ENCODE data around the gene DCTN2.

The DCTN2 gene

GRCh38 chr12:57535764-57536596, 11.0 kb downstream of the DCTN2 start:
- WGBS, 2 experiments (ENCODE audit: insufficient coverage in 2 of 2) = 47 to 72% methylated on average over 3 to 4 of the region's 6 CpGs
- no peaks in the 10 kb centered on the region for H3K9me3 ChIP-seq (ENCODE audit: control insufficient read depth, low read length)
- no peak overlapping the region for H3K4me3 ChIP-seq (ENCODE audit: extremely low read depth, insufficient read depth, low read length, poor library complexity, severe bottlenecking)
- H3K27ac ChIP-seq (ENCODE audit: low read depth, low read length, severe bottlenecking) = no peak overlapping the region
- H3K4me1 ChIP-seq (ENCODE audit: control insufficient read depth, insufficient read depth, low read length, poor library complexity, severe bottlenecking) = no peaks in the 10 kb centered on the region
- peaks cover 93% of the 10 kb centered on the region for H3K36me3 ChIP-seq (ENCODE audit: control insufficient read depth, insufficient read depth, low read length)

DNA sequence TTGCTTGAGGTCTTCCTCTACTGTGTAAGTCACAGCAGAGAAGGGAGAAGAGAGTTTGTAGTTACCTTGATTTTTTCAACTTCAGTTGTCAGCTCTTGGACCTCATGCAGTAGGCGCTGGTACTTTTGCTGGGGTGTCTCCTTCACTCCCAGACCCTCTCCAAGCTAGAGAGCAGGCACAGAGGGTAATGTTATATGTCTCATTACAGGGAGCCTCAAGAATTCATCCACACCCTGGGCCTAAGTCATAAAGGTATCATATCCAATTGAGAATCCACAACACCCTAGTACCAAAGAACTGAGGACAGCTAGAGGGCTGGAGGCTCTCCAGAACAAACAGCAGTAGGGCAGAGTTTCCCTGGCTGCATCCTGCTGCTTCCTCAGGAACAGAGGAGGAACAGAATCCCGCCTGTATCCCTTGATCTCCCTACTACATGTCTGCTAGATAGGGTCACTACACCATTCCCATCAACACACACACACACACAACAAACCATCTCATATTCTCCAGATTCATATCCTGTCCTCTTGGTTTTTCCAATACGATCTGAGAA, 11.9 kb downstream of the DCTN2 start:
- WGBS, 2 experiments (ENCODE audit: insufficient coverage in 2 of 2) = 90 to 100% methylated on average over 2 of the region's 3 CpGs
- no peaks in the 10 kb centered on the region for H3K4me1 ChIP-seq (ENCODE audit: control insufficient read depth, insufficient read depth, low read length, poor library complexity, severe bottlenecking)
- no peak overlapping the region for H3K4me3 ChIP-seq (ENCODE audit: extremely low read depth, insufficient read depth, low read length, poor library complexity, severe bottlenecking)
- H3K27ac ChIP-seq (ENCODE audit: low read depth, low read length, severe bottlenecking) = no peak overlapping the region
- peaks cover 93% of the 10 kb centered on the region for H3K36me3 ChIP-seq (ENCODE audit: control insufficient read depth, insufficient read depth, low read length)
- no peaks in the 10 kb centered on the region for H3K9me3 ChIP-seq (ENCODE audit: control insufficient read depth, low read length)

- peaks cover 93% of the 10 kb centered on the region for H3K36me3 ChIP-seq (ENCODE audit: control insufficient read depth, insufficient read depth, low read length)
- no peak overlapping the region for H3K27ac ChIP-seq (ENCODE audit: low read depth, low read length, severe bottlenecking)
- H3K4me1 ChIP-seq (ENCODE audit: control insufficient read depth, insufficient read depth, low read length, poor library complexity, severe bottlenecking) = no peaks in the 10 kb centered on the region
- 95 to 99% methylated on average over 4 to 5 of the region's 5 CpGs for WGBS, 2 experiments (ENCODE audit: insufficient coverage in 2 of 2)
- no peak overlapping the region for H3K4me3 ChIP-seq (ENCODE audit: extremely low read depth, insufficient read depth, low read length, poor library complexity, severe bottlenecking)
- no peaks in the 10 kb centered on the region for H3K9me3 ChIP-seq (ENCODE audit: control insufficient read depth, low read length)
Observed at GRCh38 chr12:57534250-57534649, 12.7 kb downstream of the DCTN2 start.

DNA sequence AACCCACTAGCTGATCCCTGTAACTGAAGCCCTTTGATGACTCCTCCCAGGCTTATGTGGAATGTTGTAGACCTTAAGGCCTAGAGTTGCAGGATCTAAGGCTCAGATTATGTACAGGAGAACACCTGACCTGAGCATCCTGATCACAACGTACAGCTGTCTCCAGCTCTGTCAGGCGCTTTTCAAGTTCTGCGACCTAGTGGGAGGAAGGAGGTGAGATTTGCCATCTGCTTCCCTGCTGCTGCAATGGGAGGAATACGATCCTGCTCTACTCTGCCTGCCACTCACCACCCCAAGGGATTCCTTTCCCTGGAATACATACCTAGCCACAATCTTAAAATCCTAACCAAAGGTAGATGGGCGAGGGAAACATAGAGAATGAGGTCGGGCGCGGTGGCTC, 13.9 kb downstream of the DCTN2 start:
- Histone ChIP-seq H3K36me3 (ENCODE audit: control insufficient read depth, insufficient read depth, low read length) (peaks cover 92% of the 10 kb centered on the region), H3K27ac (ENCODE audit: low read depth, low read length, severe bottlenecking) (no peak overlapping the region), H3K4me3 (ENCODE audit: extremely low read depth, insufficient read depth, low read length, poor library complexity, severe bottlenecking) (no peak overlapping the region), H3K4me1 (ENCODE audit: control insufficient read depth, insufficient read depth, low read length, poor library complexity, severe bottlenecking) (no peaks in the 10 kb centered on the region), H3K9me3 (ENCODE audit: control insufficient read depth, low read length) (no peaks in the 10 kb centered on the region)
- 92% methylated on average over 3 of the region's 8 CpGs; no CpG with 5 or more reads in 1 of the 2 experiments for WGBS, 2 experiments (ENCODE audit: insufficient coverage in 2 of 2)

DNA sequence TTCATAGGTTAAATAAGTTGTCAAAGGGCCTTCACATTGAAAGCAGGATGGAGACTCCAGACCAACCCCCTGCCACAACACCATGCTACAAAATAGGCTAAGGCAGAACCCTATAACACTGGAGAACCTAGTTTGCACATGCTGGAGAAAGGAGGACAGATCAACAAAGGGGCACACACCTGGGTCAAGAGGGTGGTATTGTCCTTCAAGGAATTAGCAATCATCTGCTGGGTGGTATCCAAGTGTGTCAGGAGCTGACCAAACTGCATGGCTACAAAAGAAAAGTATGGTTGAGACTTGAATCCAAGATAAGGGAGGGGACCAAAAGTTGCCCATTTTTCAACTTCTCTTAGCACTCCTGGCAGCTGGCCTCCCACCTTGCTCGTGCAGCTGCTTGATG, 15.2 kb downstream of the DCTN2 start:
- no peaks in the 10 kb centered on the region for H3K4me1 ChIP-seq (ENCODE audit: control insufficient read depth, insufficient read depth, low read length, poor library complexity, severe bottlenecking)
- H3K4me3 ChIP-seq (ENCODE audit: extremely low read depth, insufficient read depth, low read length, poor library complexity, severe bottlenecking) = no peak overlapping the region
- no peak overlapping the region for H3K27ac ChIP-seq (ENCODE audit: low read depth, low read length, severe bottlenecking)
- H3K36me3 ChIP-seq (ENCODE audit: control insufficient read depth, insufficient read depth, low read length) = peaks cover 96% of the 10 kb centered on the region
- no peaks in the 10 kb centered on the region for H3K9me3 ChIP-seq (ENCODE audit: control insufficient read depth, low read length)
- WGBS, 2 experiments (ENCODE audit: insufficient coverage in 2 of 2) = 100% methylated on average over 1 of the region's 1 CpG; no CpG with 5 or more reads in 1 of the 2 experiments

DNA sequence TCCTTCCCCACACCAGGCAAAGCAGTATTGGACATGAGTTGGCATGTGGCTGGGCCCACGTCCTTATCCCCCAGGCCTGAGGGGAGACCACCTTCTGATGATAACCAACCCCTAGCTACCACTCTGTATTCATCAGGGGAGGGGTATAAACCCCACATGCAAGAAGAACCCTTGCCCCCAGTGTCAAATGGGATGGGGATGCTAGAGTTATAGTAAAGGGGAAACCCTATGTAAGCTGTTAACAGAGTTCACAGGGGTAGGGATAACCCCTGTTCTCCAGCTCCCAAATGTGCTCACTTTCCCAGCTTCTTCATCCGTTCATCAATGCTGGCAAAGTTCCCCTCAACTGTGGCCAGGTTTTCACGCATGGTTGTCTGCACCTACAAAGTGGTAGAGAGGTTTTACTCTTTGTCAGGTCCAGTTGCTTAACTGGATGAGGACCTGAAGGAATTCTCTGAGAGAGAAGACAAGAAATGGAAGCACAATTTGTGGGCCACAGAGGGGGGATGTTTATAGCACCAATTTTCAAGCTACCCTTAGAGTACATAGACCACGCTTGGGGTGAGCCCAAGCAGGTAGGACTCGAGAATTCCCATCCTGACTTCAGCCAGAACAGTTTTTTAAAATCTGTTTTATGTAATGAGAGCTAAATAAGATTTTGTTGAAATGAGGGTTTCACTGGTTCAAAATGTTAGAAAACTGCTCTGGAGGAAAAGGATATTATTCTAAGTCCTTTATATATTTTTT, 16.4 kb downstream of the DCTN2 start:
- Histone ChIP-seq H3K36me3 (ENCODE audit: control insufficient read depth, insufficient read depth, low read length) (peaks cover 97% of the 10 kb centered on the region), H3K4me1 (ENCODE audit: control insufficient read depth, insufficient read depth, low read length, poor library complexity, severe bottlenecking) (no peaks in the 10 kb centered on the region), H3K27ac (ENCODE audit: low read depth, low read length, severe bottlenecking) (no peak overlapping the region), H3K4me3 (ENCODE audit: extremely low read depth, insufficient read depth, low read length, poor library complexity, severe bottlenecking) (no peak overlapping the region), H3K9me3 (ENCODE audit: control insufficient read depth, low read length) (no peaks in the 10 kb centered on the region)
- WGBS, 2 experiments (ENCODE audit: insufficient coverage in 2 of 2) = 85 to 100% methylated on average over 1 to 2 of the region's 5 CpGs

- WGBS, 2 experiments (ENCODE audit: insufficient coverage in 2 of 2) = 83 to 98% methylated on average over 6 of the region's 6 CpGs
- Histone ChIP-seq H3K4me1 (ENCODE audit: control insufficient read depth, insufficient read depth, low read length, poor library complexity, severe bottlenecking) (peaks cover under 1% of the 10 kb centered on the region), H3K4me3 (ENCODE audit: extremely low read depth, insufficient read depth, low read length, poor library complexity, severe bottlenecking) (no peak overlapping the region), H3K9me3 (ENCODE audit: control insufficient read depth, low read length) (no peaks in the 10 kb centered on the region), H3K36me3 (ENCODE audit: control insufficient read depth, insufficient read depth, low read length) (peaks cover 95% of the 10 kb centered on the region), H3K27ac (ENCODE audit: low read depth, low read length, severe bottlenecking) (no peak overlapping the region)
Observed at GRCh38 chr12:57529831-57530230, 17.2 kb downstream of the DCTN2 start.

GRCh38 chr12:57528831-57529555, 18.0 kb downstream of the DCTN2 start:
- no peaks in the 10 kb centered on the region for H3K9me3 ChIP-seq (ENCODE audit: control insufficient read depth, low read length)
- H3K27ac ChIP-seq (ENCODE audit: low read depth, low read length, severe bottlenecking) = no peak overlapping the region
- H3K4me3 ChIP-seq (ENCODE audit: extremely low read depth, insufficient read depth, low read length, poor library complexity, severe bottlenecking) = no peak overlapping the region
- 100% methylated on average over 3 of the region's 10 CpGs; no CpG with 5 or more reads in 1 of the 2 experiments for WGBS, 2 experiments (ENCODE audit: insufficient coverage in 2 of 2)
- peaks cover 95% of the 10 kb centered on the region for H3K36me3 ChIP-seq (ENCODE audit: control insufficient read depth, insufficient read depth, low read length)
- peaks cover 9% of the 10 kb centered on the region for H3K4me1 ChIP-seq (ENCODE audit: control insufficient read depth, insufficient read depth, low read length, poor library complexity, severe bottlenecking)

DNA sequence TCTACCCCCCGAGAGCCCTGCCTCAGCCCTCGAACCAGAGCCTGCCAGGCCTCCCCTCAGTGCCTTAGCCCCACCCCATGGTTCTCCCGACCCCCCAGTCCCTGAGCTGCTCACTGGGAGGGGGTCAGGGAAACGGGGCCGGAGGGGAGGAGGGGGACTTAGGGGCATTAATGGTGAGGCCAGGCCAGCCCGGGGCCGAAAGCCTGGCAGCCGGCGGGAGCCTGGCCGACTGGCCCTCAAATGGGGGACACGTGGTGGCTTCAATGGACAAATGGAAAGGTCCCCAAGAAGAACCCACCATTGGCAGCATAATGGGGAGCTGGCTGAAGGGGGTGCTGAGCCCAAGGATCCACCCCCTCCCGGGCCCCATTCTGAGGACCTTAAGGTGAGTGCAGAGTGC, 18.8 kb downstream of the DCTN2 start:
- Histone ChIP-seq H3K36me3 (ENCODE audit: control insufficient read depth, insufficient read depth, low read length) (peaks cover 89% of the 10 kb centered on the region), H3K4me1 (ENCODE audit: control insufficient read depth, insufficient read depth, low read length, poor library complexity, severe bottlenecking) (peaks cover 15% of the 10 kb centered on the region), H3K27ac (ENCODE audit: low read depth, low read length, severe bottlenecking) (no peak overlapping the region), H3K4me3 (ENCODE audit: extremely low read depth, insufficient read depth, low read length, poor library complexity, severe bottlenecking) (no peak overlapping the region), H3K9me3 (ENCODE audit: control insufficient read depth, low read length) (no peaks in the 10 kb centered on the region)
- 92 to 99% methylated on average over 7 to 9 of the region's 12 CpGs for WGBS, 2 experiments (ENCODE audit: insufficient coverage in 2 of 2)

DNA sequence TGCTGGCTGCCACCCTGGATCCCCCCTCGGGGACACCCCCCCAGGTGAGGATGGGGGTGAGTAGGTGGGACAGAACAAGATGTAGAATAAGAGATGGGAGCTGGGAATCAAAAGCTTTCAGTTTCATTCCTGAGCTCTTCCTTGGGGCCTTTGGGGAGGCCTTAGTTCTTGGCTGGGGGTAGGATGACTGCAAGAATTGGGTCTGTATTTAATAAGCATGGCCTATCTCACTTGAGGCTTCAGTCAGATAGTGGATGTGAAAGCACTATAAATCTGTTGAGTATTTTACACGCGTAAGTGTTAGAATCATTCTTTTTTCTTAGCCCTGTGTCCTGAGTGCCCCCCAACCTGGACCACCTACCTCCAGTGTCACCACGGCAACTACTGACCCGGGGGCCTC, 19.8 kb downstream of the DCTN2 start:
- H3K4me1 ChIP-seq (ENCODE audit: control insufficient read depth, insufficient read depth, low read length, poor library complexity, severe bottlenecking) = peaks cover 16% of the 10 kb centered on the region
- 83 to 100% methylated on average over 2 of the region's 5 CpGs for WGBS, 2 experiments (ENCODE audit: insufficient coverage in 2 of 2)
- no peak overlapping the region for H3K27ac ChIP-seq (ENCODE audit: low read depth, low read length, severe bottlenecking)
- H3K36me3 ChIP-seq (ENCODE audit: control insufficient read depth, insufficient read depth, low read length) = peaks cover 79% of the 10 kb centered on the region
- no peaks in the 10 kb centered on the region for H3K9me3 ChIP-seq (ENCODE audit: control insufficient read depth, low read length)
- H3K4me3 ChIP-seq (ENCODE audit: extremely low read depth, insufficient read depth, low read length, poor library complexity, severe bottlenecking) = no peak overlapping the region

Measured in mesodermal cell (in vitro differentiated cells).